Left colon (tissue), 2 donors: Measurements from ENCODE around the gene C10orf143. TPM values are rescaled to one million over a fixed set of nuclear protein-coding genes. Genes with fewer than 3 reads are reported as not detected.

ENCODE experiments used
- ATAC-seq: fragments of 200-7000 bp; cut with Tn5 transposase; one replicate; pipeline ENCODE4 v1.9.1; 2020; ENCODE audit warnings: mild to moderate bottlenecking, moderate library complexity
- DNase-seq, 2 donors: peaks; one replicate each; pipeline ENCODE4 v3.0.0-alpha.2; 2020
- intact Hi-C, 2 donors: fragments of 100-400 bp; cut with DNase I in 1 of 2; cut with micrococcal nuclease in 1 of 2; formaldehyde crosslinking; loops; one replicate each; pipeline versions ENCODE4 v1.11.2 to v1.14.0; 2022; cut with DNase I, micrococcal nuclease
- total RNA-seq, 2 donors: library from RNA; stranded (reverse); fragmentation: NEBNext Ultra II Directional; extraction: Animal tissue kit (Norgen Biotek cat#: 25700); gene quantifications; one replicate each; pipeline ENCODE4 v1.2.1, GENCODE V29; 2021
- donor health status: DM: no; HTN: no; CAD: no.
- donor health status: DM: yes; HTN: yes; CAD: no.

The C10orf143 gene
- total RNA-seq, 2 donors from 2014 or later, result 3.4 to 6.9 TPM

DNA sequence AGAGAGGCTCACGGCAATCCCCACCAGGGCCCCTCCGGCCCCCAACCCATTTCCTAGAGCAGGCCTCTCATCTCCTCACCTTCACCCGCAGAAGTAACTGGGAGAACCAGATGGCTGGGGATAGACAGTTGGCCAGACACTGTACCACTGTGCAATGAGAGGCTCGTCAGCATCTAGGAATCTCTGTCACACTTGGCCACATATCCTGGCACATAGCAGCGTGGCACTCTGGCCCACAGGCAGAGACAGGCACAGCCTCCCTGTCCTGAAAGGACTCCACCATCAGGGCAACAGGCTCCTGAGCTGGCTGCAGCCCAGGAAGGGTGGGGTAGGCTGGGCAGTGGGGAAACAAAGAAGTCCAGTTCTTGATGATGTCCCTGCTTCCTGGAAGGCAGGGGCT is 45.8 kb downstream of the C10orf143 start:
- no peak for DNase-seq
- intact Hi-C loops, result no loop called here
- no peak for ATAC-seq

DNA sequence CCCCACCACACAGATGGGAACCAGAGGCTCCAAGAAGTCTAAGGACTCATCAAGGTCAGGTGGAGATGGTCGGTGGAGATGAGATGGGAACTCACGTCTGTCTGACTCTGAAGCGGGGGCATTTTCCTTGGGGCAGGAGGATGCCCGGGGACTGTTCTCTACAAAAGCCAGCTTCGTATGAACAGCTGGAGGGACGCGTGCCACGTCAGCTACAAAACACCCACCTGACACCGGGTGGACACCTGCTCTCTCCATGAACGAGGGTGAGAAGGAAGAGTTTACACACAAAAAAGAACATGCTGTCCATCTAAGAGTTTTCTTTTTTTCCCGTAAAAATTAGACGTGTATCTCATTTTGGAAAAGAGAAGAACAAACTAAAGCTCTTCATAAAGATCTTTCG is 47.7 kb downstream of the C10orf143 start:
- intact Hi-C loops, result no loop called here
- ATAC-seq (no peak), DNase-seq (no peak)

DNA sequence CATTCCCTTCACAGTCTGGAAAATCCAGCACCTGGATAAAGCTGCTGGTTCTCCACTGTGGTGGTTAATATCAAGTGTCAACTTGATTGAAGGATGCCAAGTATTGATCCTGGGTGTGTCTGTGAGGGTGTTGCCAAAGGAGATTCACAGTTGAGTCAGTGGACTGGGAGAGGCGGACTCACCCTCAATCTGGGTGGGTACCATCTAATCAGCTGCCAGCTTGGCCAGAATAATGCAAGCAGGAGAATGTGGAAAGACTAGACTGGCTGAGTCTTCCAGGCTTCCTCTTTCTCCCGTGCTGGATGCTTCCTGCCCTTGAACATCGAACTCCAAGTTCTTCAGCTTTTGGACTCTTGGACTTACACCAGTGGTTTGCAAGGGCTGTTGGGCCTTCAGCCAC is 48.4 kb downstream of the C10orf143 start:
- DNase-seq (no peak), ATAC-seq (no peak)
- intact Hi-C loops, result no loop called here

DNA sequence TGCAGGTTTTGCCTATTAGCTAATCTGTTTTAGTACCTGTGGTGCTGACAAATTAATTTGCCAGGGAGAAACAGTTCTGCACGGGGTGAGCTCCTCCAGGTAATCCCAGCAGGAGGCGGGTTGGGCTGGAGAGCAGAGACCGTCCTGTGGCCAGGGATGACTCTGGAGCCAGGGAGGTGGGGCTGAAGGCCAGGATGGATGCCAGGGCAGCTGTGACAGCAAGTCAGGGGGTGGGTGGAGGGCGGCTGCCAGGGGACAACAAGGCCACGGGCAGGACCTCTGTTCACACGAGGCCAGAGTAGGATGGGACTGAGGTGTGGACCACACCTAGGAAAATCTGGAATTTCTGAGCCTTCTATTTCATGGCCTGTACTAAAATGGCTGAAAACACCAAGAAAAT is 48.9 kb downstream of the C10orf143 start:
- intact Hi-C loops, result no loop called here
- ATAC-seq (no peak), DNase-seq (no peak)

DNA sequence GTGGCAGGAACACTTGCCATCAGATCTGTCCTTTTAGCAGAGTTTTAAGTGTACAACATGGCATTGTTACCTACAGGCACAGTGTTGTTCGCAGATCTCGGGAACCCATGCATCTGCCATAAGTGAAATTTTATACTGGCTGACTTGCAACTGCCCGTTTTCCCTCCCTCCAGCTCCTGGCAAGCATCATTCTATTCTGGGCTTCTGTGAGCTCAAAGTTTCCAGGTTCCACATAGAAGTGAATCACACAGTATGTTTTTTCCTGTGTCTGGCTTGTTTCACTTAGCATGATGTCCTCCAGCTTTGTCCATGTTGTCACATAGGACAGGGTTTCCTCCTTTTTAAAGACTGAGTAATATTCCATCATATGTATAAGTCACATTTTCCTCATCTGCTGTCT is 56.6 kb downstream of the C10orf143 start:
- no peak for DNase-seq
- intact Hi-C loops, result no loop called here
- no peak for ATAC-seq

DNA sequence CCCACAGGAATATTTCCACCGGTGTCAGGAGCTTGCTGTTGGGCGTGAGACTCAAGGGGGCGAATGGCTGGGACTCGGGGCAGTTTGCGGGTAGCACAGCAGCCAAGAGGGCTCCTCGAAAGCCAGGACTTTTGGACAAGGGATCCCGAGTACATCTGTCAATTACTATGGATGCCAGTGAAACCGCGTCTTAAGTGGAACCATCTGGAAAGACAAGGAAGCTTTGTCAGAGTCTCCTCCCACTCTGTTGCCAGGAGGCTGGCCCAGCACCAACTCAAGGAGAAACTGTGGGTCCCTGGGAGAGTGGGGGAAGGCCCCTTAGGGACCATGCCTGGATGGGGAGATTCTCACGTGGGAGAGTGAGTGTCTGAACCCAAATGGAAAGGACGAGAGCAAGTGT is 57.1 kb downstream of the C10orf143 start:
- intact Hi-C loops, result no loop called here
- ATAC-seq, result no peak
- DNase-seq, result no peak

DNA sequence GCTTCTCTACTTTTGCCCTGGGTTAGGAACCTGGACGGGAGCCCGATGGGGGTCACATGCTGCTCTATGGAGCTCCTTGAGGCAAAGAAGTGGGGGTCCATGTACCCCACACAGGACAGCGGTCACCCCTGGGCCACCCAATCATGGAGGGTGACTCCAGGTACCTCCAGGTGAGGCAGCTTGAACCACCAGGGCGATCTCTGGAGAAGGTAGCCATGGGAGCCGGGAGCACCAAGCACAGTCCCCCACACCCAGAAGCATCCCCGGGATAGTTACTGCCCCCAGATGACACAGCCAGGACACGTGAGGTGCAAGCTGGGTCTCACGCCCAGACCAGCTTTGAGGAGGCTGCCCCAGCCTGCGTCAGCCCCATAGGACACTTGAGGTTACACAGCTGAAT is 58.4 kb downstream of the C10orf143 start:
- DNase-seq (no peak), ATAC-seq (no peak)
- intact Hi-C loops, result no loop called here

DNA sequence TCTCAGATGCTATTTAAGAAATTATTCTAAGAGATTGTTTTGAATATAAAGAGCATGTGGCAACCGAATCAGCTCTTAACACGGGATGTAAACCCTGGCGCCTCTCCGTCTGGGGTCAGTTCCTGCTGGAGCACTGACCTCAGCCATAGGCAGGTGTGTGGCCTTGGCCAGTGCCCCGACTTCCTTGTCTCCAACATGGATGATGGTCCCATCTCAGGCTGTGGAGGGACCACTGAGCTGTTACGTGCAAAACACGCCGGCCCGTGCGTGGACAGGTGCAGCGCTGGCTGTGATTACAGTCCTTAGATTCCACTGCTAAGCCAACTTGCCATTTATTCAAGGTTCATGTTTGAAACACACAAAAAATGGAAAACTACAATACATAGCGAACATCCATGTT is 59.9 kb downstream of the C10orf143 start:
- DNase-seq (no peak), ATAC-seq (no peak)
- intact Hi-C loops, result no loop called here

DNA sequence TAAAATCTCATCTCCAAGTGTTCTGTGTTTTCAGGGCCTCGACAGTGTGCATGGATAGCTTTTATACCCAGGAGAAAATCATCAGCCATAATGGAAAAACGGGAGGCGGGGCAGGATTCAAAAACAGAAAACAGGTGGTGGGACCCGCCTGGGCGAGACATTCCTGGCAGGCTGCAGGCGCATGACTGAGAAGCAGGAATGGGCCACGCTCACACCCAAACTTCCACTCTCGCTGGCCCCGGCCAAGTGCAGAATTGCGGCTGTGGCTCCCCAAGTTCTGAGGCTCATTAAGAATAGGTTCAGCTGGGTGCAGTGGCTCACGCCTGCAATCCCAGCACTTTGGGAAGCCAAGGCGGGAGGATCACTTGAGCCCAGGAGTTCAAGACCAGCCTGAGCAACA is 60.6 kb downstream of the C10orf143 start:
- intact Hi-C loops, result no loop called here
- no peak for ATAC-seq

DNA sequence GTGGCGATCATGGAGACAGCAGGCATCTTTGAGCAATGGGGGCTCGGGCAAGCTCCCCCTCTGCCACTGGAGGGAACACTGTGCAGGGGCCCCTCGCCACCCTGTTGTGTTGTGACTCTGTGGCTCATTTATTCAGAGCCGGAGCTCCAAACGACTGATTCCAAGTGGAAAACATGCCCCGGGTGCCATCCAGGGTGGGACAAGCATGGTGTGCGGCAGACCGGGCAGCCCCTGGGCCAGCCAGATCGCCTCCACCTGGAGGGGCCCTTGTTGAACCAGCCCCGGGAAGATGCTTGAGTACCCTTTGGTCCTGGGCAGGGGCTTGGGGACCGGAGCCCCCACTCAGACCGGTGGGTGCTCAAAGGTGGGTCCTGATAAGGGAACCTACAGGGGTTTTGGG is 61.4 kb downstream of the C10orf143 start:
- intact Hi-C loops, result no loop called here
- ATAC-seq (no peak), DNase-seq (no peak)

More for the DNA sequence above, 60.6 kb downstream of the C10orf143 start:
- no peak for DNase-seq

DNA sequence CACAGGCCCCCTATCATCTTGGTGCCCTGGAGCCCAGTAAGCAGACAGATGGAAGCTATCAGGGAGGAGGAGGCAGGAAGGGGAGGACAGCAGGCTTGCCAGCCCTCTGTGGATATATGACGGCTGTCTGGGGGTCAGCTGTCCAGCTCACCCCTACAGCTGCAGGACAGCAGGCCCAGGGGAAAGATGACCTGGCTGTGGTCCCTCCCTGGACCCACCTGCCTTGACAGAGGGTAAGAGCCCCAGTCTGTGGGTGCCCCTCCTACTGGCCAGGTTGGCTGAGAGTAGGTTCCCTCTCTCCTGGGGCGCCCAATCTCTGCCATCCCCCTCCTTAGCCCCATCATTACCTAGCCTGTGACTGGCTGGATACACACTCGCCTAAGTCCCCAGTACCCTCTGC is 62.5 kb downstream of the C10orf143 start:
- DNase-seq (no peak), ATAC-seq (no peak)
- intact Hi-C loops, result no loop called here

DNA sequence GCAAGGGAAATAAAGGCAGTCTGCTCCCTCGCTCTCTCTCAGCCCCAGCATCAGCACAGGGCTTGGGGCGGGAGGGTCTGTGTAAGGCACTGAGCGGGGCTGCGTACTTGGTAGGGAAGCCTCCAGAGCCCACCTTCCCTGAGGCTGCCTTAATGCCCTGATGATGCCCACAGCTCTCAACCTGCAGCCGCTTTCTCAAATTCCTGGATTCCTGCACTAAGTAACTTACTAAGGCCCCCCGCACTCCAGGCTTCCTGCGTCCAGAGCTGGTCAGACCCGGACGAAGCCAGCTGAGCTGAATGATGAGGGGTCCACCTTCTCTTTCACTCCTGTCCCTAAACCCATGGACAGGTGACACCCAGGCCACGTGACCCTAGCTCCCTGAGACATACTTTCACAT is 63.3 kb downstream of the C10orf143 start:
- no peak for DNase-seq
- intact Hi-C loops, result no loop called here
- ATAC-seq, result no peak

DNA sequence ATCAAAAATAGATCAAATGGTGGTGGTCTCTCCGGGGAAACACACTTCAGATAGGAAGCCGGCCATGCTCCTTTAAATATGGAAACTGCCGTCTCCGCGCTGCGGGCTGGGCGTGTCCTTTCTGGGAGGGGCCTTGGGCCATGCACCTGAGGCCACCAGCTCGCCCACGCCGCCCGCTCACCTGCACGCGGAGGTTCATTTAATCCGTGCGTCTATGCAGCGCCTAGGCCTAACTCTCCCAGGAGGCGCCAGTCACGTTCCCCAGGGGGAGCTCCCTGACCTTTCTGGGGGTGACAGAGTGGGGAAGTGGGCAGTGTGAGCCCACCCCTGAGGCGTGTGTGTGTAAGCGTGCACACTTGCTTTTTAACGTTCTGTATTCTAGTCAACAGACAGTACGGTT is 64.0 kb downstream of the C10orf143 start:
- ATAC-seq, result no peak

DNA sequence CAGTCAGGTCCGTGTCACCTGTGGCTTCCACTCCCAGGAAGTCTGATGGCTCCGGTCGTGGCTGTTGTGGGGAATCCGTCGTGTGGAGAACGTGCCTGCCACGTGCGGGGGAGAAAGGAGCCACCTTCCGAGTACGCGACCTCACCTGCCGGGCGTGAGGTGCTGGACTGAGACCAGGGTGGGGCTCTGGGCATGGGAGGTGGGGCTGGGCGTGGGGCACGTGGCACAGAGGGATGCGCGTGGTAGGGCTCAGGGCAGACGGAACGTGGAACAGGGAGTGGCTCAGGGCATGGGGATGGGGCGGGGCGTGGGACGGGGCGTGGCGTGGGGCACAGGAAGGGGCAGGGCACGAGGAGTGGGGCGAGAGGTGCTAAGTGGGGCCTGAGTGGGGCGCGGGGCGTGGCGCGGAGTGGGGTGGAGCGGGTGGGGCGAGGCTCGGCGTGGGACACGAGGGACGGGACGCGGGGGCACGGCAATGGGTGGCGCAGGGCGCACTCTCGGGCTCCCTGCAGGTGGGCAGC is 64.8 kb downstream of the C10orf143 start:
- DNase-seq (no peak), ATAC-seq (no peak)
- intact Hi-C loops, result no loop called here

More for the DNA sequence above, 64.0 kb downstream of the C10orf143 start:
- no peak for DNase-seq
- intact Hi-C loops, result no loop called here

DNA sequence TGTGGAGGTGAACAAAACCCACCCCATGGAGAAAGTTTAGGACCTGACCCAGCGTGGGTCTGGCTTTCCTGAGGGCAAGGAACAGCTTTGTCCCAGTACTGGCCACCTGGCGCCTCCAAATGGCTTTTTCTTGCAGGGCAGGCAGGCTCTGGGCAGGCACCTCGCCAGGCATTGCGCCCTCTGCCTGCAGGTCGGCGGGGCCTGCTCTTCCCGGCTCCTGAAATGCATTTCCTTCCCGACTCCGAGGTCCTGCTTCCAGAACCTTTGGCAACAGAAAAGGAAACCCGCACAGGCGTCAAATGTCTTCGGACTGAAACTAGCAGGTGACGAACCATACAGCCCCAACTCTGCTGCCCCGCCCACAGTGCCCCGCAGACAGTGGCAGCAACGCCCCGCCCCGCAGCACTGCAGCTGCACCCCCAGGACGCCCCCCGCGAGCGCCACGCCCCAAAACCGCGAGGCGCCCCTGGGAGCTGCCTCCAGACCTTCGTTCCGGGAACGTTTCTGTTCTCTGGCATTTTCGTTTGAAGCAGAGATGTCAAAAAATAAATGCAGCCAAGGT is 65.5 kb downstream of the C10orf143 start:
- intact Hi-C loops, result no loop called here
- DNase-seq, result no peak
- no peak for ATAC-seq

DNA sequence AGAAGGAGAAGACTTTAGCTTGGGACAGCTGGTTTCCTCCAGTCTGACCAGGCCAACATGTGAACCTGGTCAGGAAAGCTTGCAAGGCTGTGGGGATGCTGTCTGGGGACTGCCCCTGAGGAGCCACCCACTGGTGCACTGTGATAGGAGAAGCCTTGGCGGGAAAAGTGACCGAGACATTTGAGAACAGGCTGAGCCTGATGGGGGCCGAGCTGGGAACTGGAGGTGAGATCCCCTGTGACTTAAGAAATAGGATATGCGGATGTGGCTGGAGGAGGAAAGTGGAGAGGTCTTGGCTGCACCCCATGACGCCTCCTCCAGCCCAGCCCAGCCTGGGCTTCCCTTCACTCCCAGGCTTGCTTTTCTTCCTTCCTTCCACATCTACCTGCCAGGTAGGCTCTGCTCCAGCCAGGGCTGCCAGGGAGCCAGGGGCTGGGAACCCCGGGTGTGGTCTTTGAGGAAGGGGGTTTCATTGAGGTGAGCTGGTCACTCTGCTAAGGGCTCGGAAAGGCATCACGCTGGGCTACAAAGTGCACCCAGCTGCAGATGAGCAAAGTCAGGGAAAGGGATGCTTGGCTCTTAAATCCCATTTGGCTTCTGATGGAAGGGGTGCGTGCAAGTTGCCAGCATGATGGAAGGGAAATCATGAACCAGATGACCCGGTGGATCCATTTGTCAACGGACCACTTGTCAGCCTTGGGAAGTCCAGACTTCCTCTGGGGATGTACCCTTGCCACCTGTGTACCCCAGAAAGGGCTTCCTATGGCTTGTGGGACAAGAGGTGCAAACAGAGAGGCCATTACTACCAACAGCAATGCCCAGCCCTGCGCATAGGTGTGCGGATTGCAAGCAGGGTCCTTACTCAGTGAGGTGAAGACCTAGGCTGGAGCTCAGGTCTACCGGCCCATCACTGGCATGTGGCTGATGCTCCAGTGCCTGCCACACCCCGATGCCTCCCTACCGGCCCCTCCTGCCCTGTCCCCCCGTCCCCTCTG is 66.3 kb downstream of the C10orf143 start:
- no peak for DNase-seq
- intact Hi-C loops, result no loop called here

DNA sequence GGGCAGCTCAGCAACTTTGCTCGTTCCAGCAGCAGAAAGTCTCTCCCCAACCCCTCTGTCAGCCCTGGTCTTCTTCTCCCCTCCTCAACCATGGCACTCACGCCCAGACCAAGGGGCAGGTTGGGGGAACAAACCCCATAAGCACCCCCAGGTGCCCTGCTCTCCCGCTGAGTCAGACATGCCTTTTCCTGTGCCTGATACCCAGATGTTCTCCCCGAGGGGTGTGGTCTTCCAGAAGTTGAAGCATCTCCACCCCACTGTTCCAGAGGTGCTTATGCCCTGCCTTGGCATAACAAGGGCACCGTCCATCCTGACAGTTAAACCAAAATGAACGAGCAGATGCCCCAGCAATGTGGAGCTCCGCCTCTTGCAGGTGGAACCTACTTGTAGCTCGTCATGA is 67.1 kb downstream of the C10orf143 start:
- ATAC-seq, result no peak
- no peak for DNase-seq
- intact Hi-C loops, result no loop called here

More for the DNA sequence above, 66.3 kb downstream of the C10orf143 start:
- no peak for ATAC-seq

DNA sequence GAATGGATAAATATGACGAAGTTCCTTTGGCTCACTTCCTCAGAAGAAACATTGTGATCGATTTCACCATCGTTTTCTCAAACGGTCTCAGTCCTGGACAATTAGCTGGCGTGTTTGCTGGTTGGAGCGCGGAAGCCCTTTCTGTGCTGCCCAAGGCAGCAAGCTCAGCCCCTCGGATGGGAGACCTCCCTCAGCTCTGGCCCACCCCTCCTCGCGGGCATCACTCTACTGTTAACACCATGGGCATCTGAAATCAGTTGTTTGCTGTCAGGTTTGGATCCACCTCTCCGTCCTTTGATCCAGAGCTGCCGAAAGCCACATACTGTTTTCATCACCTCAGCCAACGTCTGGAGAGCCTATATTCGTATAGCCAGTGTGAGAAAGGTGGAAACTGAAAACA is 68.2 kb downstream of the C10orf143 start:
- no peak for ATAC-seq
- no peak for DNase-seq
- intact Hi-C loops, result no loop called here

DNA sequence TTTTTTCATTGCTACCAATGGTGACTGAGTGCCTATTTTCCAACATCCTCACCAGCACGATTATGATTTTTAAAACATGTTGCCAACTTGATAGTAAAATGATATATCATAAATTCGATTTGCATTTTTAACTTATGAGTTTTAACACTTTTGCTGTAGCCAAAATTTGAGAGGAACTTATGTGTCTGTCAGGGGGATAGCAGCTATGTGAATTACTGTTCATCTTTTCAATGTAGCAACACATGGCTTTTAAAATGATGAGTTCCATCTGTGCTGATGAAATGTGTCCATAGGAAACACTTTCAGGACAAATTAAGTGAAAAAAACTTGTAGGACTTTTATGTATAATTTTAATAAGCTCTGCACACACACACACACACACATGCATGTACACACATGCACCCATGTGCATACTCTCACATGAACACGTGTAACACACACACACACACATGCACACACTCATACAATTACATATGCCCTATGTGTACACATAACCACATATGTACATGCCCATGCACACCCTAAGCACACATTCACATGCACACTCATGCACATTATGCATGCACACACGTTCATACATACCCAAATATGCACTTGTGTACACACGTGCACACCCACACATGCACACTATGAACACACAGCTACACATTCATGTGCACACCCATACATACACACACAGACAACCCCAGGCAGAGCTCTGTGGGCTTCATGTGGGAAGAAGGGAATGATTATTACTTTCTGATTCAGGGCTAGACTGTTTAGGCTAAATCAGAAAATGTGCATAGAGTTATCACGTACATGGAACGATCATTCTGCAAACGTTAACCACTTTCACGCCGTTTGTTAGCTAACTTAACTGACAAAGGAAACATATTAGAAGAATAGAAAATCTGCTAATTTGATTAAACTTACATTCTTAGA is 68.9 kb downstream of the C10orf143 start:
- intact Hi-C loops, result no loop called here
- ATAC-seq (no peak), DNase-seq (no peak)
